GM12878 (cell line): ENCODE results near the gene PLCG1. TPM values are rescaled to one million over a fixed set of nuclear protein-coding genes. Genes with fewer than 3 reads are reported as not detected.
"Not testable (repeated sequence)": the region's sequence is repeated elsewhere in the genome, so short reads cannot be mapped to it uniquely, and the experiment has no call there.

ENCODE experiments used
- ATAC-seq: fragments of 200-7000 bp; cut with Tn5 transposase; 3 replicates; pipeline ENCODE4 v1.9.1; 2020; ENCODE audit warnings: mild to moderate bottlenecking, moderate library complexity
- BruUV-seq: library from RNA; stranded (reverse); fragments of 400-500 nt; replicated peaks from 2 replicates; lab custom pipeline; 2021; lab: Mats Ljungman, UMichigan
- CTCF ChIA-PET: fragments of 300-600 bp; sonication (Branson Sonifier 250); formaldehyde crosslinking; extraction: SDS; loops from one replicate; lab custom pipeline; 2021; ENCODE audit warnings: inconsistent platforms; lab: Yijun Ruan, JAX
- POLR2A ChIA-PET: fragments of 350-600 bp; formaldehyde crosslinking; extraction: SDS; loops from one replicate; lab custom pipeline; 2021; ENCODE audit warnings: inconsistent platforms; lab: Charles Lee
- RAD21 ChIA-PET: fragments of 300-600 bp; sonication (Branson Sonifier 250); formaldehyde crosslinking; loops from one replicate; lab custom pipeline; 2023; ENCODE audit warnings: antibody characterized with exemption; ENCODE audit not compliant: unreplicated experiment; lab: Charles Lee
- SMC1A ChIA-PET: fragments of 300-600 bp; sonication (Branson Sonifier 250); formaldehyde crosslinking; loops from one replicate; lab custom pipeline; 2023; ENCODE audit not compliant: unreplicated experiment, uncharacterized antibody; lab: Charles Lee
- DNase-seq: peaks from one replicate; pipeline ENCODE4 v3.0.0-alpha.2; 2011; ENCODE audit warnings: low read depth, low spot score
- FAIRE-seq: peaks from 3 replicates; lab custom pipeline; 2011; peaks lifted over from hg19 to GRCh38; lab: Jason Lieb, UNC
- H2AFZ ChIP-seq: 2 replicates; pipeline ENCODE4 v1.6.0; 2011; ENCODE audit warnings: low read depth, low read length, control low read depth; ENCODE audit not compliant: control insufficient read depth
- H3K27ac ChIP-seq: 2 replicates; pipeline ENCODE4 v1.5.1; 2011; ENCODE audit warnings: control low read depth; ENCODE audit not compliant: control insufficient read depth, insufficient read depth
- H3K27me3 ChIP-seq, 2 experiments: replicated peaks in 1 of 2; 2 replicates each; pipeline versions ENCODE4 v1.6.0 to v1.6.1; 2011; ENCODE audit warnings: low read length in 1 of 2; ENCODE audit not compliant: control insufficient read depth in 2 of 2, insufficient read depth in 2 of 2
- H3K36me3 ChIP-seq, 2 experiments: 2 replicates each; pipeline ENCODE4 v1.5.1; 2011; ENCODE audit warnings: low read length in 1 of 2; ENCODE audit not compliant: control insufficient read depth in 2 of 2, insufficient read depth in 2 of 2
- H3K4me1 ChIP-seq: 2 replicates; pipeline ENCODE4 v1.6.1; 2011; ENCODE audit warnings: mild to moderate bottlenecking, low read length, moderate library complexity, mixed read lengths; ENCODE audit not compliant: control insufficient read depth, insufficient read depth
- H3K4me2 ChIP-seq: 2 replicates; pipeline ENCODE4 v1.6.0; 2011; ENCODE audit warnings: control low read depth; ENCODE audit not compliant: control insufficient read depth, insufficient read depth
- H3K4me3 ChIP-seq: fragments of 200-600 bp; sonication (generic); 2 replicates; pipeline ENCODE4 v1.5.1; 2016
- H3K79me2 ChIP-seq: 2 replicates; pipeline ENCODE4 v1.6.0; 2011; ENCODE audit warnings: low read length; ENCODE audit not compliant: control insufficient read depth, insufficient read depth
- H3K9ac ChIP-seq: 2 replicates; pipeline ENCODE4 v1.8.0; 2011; ENCODE audit warnings: low read length, control low read depth, mixed read lengths; ENCODE audit not compliant: control insufficient read depth, insufficient read depth
- H3K9me3 ChIP-seq: replicated peaks from 3 replicates; pipeline ENCODE4 v1.5.1; 2011; ENCODE audit warnings: mild to moderate bottlenecking, low read length; ENCODE audit not compliant: control insufficient read depth, insufficient read depth
- H4K20me1 ChIP-seq: 2 replicates; pipeline ENCODE4 v1.6.0; 2011; ENCODE audit not compliant: control insufficient read depth, insufficient read depth
- GATAD2B ChIP-seq: fragments of 450-650 bp; conservative IDR thresholded peaks from 2 replicates; pipeline ENCODE4 v1.6.1; 2017; ENCODE audit warnings: low read depth, mild to moderate bottlenecking, moderate library complexity
- MTA2 ChIP-seq: fragments of 450-650 bp; IDR thresholded peaks from 2 replicates; pipeline ENCODE4 v1.6.1; 2016; ENCODE audit warnings: low read depth, mild to moderate bottlenecking, moderate library complexity
- NFIC ChIP-seq: IDR thresholded peaks from 2 replicates; pipeline ENCODE4 v1.6.1; 2012; ENCODE audit warnings: low read depth, mild to moderate bottlenecking, inconsistent platforms, low read length, moderate library complexity
- PAX5 ChIP-seq: IDR thresholded peaks from 2 replicates; pipeline ENCODE4 v1.6.1; 2011; ENCODE audit warnings: low read depth, low read length, borderline replicate concordance
- POLR2AphosphoS5 ChIP-seq: IDR thresholded peaks from 2 replicates; pipeline ENCODE4 v1.6.1; 2011; ENCODE audit warnings: mild to moderate bottlenecking, low read length, inconsistent platforms
- RAD51 ChIP-seq: fragments of 450-650 bp; IDR thresholded peaks from 2 replicates; pipeline ENCODE4 v1.6.1; 2016; ENCODE audit warnings: moderate library complexity, mild to moderate bottlenecking, inconsistent platforms
- SREBF2 ChIP-seq: IDR thresholded peaks from 2 replicates; pipeline ENCODE4 v1.6.1; 2012; ENCODE audit warnings: mild to moderate bottlenecking, low read length
- TAF1 ChIP-seq: IDR thresholded peaks from 2 replicates; pipeline ENCODE4 v1.6.1; 2011; ENCODE audit warnings: mild to moderate bottlenecking, low read depth, low read length, borderline replicate concordance
- WGBS: methylation state at CpG from one replicate; pipeline ENCODE4 v1.1.6; 2016; ENCODE audit warnings: low lambda C conversion rate; ENCODE audit not compliant: insufficient replicate concordance, insufficient coverage; ENCODE audit errors: missing lambda C conversion rate; 5-methylcytosine and 5-hydroxymethylcytosine counted together
- in situ Hi-C: fragments of 300-500 bp; cut with MboI; formaldehyde crosslinking; loops from 9 replicates; pipeline ENCODE4 v1.14.3; 2018; ENCODE audit warnings: mixed read lengths
- intact Hi-C: fragments of 100-400 bp; cut with micrococcal nuclease; formaldehyde crosslinking; loops from one replicate; pipeline ENCODE4 v1.14.2; 2022; ENCODE audit not compliant: unreplicated experiment
- polyA plus RNA-seq, 11 experiments: library from polyadenylated mRNA; depleted of rRNA in 4 of 11; unstranded in 6 of 11; stranded (reverse) in 5 of 11; fragments of >200 nt; fragmentation: Nextera tagmentation in 4 of 11; fragmentation: Illumina TruSeq in 1 of 11; extraction: Ambion mirVana in 4 of 11; extraction: Trizol in 1 of 11; gene quantifications; 1 replicate in 1 of 11; 2 replicates in 10 of 11; pipeline versions ENCODE4 v1.2.1 to v1.2.3, GENCODE V29; 2011 to 2016; ENCODE audit warnings: inconsistent platforms in 2 of 11, missing spikeins in 2 of 11, low read depth in 1 of 11
- total RNA-seq, 4 experiments: library from RNA; depleted of rRNA in 3 of 4; stranded (reverse); fragments of >200 nt in 3 of 4; fragmentation: Illumina TruSeq in 1 of 4; extraction: Trizol in 1 of 4; gene quantifications; 2 replicates each; pipeline versions ENCODE4 v1.2.1 to v1.2.3, GENCODE V29; 2013 to 2021
- TF ChIP-seq, protein P1 (sequence below), 3 experiments: IDR thresholded peaks in 2 of 3; conservative IDR thresholded peaks in 1 of 3; 2 replicates each; pipeline ENCODE4 v1.5.1; 2011; ENCODE audit warnings: low read depth in 3 of 3, low read length in 3 of 3, mild to moderate bottlenecking in 3 of 3, control low read depth in 2 of 3, moderate library complexity in 2 of 3, inconsistent platforms in 1 of 3, mixed read lengths in 1 of 3; ENCODE audit not compliant: control insufficient read depth in 2 of 3, insufficient read depth in 1 of 3; ENCODE audit errors: extremely low read depth in 1 of 3
- TF ChIP-seq, protein P2 (sequence below): IDR thresholded peaks from 2 replicates; pipeline ENCODE4 v1.6.1; 2011; ENCODE audit warnings: low read depth, low read length, improper control_type of control experiment, borderline replicate concordance
- TF ChIP-seq, protein P3 (sequence below): fragments of 450-650 bp; IDR thresholded peaks from 2 replicates; pipeline ENCODE4 v1.6.1; 2016; ENCODE audit warnings: mild to moderate bottlenecking

Gene PLCG1
- total and polyA plus RNA-seq, 10 of the 15 experiments (the other 5 are each of a cell fraction or from before 2014, with no cell fraction given), result 2.6 to 114 (median 45.3) TPM

DNA sequence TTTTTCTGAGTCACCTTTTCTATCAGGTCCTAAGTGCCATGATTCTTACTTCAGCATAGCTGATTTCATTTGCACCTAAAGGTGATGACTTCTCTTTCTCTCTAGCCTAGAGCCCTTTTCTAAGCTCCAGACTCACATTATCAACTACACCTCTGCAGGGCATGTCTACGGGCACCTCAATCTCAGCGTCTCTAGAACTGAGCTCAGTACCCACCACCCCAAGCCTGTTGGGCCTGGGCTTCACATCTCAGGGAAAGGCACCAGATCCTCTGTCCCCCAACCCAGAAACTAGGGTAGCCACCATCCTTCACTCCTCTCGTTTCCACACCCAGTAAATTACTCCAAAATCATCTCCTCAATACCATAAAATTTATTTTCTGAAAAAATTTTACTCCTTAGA is 10.6 kb upstream of the PLCG1 start:
- peaks cover 3% of the 10 kb centered on the region; the same call in 1 of the 2 replicates for H3K4me1 ChIP-seq
- WGBS, result 97% methylated on average over 3 of the region's 3 CpGs
- DNase-seq (no peak), FAIRE-seq (no peak), ATAC-seq (no peak)
- no peaks in the 10 kb centered on the region for H3K27me3 ChIP-seq
- no peak overlapping the region for H3K27ac ChIP-seq
- in situ Hi-C loops (no loop called here), intact Hi-C loops (no loop called here)
- ChIA-PET CTCF (interaction anchor here (0.5 to 1.5 kb wide), 3 partner anchors 41 to 330 kb away, joined by 3 to 6 read pairs (median 5); no protein-coding TSS in a partner anchor), SMC1A (no interaction called here), RAD21 (no interaction called here), POLR2A (interaction anchor here (1.1 kb wide), 1 partner anchor 9 kb away, joined by 3 read pairs; no protein-coding TSS in a partner anchor)
- no peak overlapping the region for H3K9ac ChIP-seq
- no peaks in the 10 kb centered on the region for H4K20me1 ChIP-seq
- peaks cover 17 to 27% of the 10 kb centered on the region in 2 experiments for H3K36me3 ChIP-seq
- H3K4me2 ChIP-seq, result no peak overlapping the region
- H2AFZ ChIP-seq, result no peak overlapping the region
- no TSS peak for BruUV-seq
- no peak overlapping the region for H3K4me3 ChIP-seq
- H3K9me3 ChIP-seq, result no peaks in the 10 kb centered on the region
- no peaks in the 10 kb centered on the region for H3K79me2 ChIP-seq
- TF ChIP-seq, protein P1, sequence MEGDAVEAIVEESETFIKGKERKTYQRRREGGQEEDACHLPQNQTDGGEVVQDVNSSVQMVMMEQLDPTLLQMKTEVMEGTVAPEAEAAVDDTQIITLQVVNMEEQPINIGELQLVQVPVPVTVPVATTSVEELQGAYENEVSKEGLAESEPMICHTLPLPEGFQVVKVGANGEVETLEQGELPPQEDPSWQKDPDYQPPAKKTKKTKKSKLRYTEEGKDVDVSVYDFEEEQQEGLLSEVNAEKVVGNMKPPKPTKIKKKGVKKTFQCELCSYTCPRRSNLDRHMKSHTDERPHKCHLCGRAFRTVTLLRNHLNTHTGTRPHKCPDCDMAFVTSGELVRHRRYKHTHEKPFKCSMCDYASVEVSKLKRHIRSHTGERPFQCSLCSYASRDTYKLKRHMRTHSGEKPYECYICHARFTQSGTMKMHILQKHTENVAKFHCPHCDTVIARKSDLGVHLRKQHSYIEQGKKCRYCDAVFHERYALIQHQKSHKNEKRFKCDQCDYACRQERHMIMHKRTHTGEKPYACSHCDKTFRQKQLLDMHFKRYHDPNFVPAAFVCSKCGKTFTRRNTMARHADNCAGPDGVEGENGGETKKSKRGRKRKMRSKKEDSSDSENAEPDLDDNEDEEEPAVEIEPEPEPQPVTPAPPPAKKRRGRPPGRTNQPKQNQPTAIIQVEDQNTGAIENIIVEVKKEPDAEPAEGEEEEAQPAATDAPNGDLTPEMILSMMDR (IDR thresholded peaks at IDR 0.05 in 2 of 3, conservative IDR thresholded peaks at IDR 0.05 in 1 of 3; ENCODE audit: control insufficient read depth in 2 of 3, extremely low read depth in 1 of 3, insufficient read depth in 1 of 3, low read depth in 3 of 3, low read length in 3 of 3), result no peak
- no peak for TF ChIP-seq GATAD2B
- TF ChIP-seq SREBF2, result no peak
- TF ChIP-seq, protein P2, sequence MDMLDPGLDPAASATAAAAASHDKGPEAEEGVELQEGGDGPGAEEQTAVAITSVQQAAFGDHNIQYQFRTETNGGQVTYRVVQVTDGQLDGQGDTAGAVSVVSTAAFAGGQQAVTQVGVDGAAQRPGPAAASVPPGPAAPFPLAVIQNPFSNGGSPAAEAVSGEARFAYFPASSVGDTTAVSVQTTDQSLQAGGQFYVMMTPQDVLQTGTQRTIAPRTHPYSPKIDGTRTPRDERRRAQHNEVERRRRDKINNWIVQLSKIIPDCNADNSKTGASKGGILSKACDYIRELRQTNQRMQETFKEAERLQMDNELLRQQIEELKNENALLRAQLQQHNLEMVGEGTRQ, result no peak
- TF ChIP-seq PAX5, result no peak
- no peak for TF ChIP-seq MTA2
- no peak for TF ChIP-seq NFIC
- TF ChIP-seq TAF1, result no peak
- no peak for TF ChIP-seq RAD51
- TF ChIP-seq POLR2AphosphoS5, result no peak
- TF ChIP-seq, protein P3, sequence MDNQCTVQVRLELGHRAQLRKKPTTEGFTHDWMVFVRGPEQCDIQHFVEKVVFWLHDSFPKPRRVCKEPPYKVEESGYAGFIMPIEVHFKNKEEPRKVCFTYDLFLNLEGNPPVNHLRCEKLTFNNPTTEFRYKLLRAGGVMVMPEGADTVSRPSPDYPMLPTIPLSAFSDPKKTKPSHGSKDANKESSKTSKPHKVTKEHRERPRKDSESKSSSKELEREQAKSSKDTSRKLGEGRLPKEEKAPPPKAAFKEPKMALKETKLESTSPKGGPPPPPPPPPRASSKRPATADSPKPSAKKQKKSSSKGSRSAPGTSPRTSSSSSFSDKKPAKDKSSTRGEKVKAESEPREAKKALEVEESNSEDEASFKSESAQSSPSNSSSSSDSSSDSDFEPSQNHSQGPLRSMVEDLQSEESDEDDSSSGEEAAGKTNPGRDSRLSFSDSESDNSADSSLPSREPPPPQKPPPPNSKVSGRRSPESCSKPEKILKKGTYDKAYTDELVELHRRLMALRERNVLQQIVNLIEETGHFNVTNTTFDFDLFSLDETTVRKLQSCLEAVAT, result no peak

DNA sequence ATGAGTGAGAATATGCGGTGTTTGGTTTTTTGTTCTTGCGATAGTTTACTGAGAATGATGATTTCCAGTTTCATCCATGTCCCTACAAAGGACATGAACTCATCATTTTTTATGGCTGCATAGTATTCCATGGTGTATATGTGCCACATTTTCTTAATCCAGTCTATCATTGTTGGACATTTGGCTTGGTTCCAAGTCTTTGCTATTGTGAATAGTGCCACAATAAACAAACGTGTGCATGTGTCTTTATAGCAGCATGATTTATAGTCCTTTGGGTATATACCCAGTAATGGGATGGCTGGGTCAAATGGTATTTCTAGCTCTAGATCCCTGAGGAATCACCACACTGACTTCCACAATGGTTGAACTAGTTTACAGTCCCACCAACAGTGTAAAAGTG is 9.0 kb upstream of the PLCG1 start:
- FAIRE-seq, BruUV-seq, intact Hi-C loops, SMC1A ChIA-PET, H3K27ac ChIP-seq, in situ Hi-C loops, DNase-seq, H3K79me2 ChIP-seq, H3K9me3 ChIP-seq, ATAC-seq, POLR2A ChIA-PET, H3K9ac ChIP-seq, H2AFZ ChIP-seq, RAD21 ChIA-PET, H3K4me3 ChIP-seq, H4K20me1 ChIP-seq, H3K27me3 ChIP-seq, H3K4me2 ChIP-seq: not testable (repeated sequence)
- WGBS, result 100% methylated on average over 1 of the region's 3 CpGs
- Histone ChIP-seq H3K4me1 (peaks cover 12% of the 10 kb centered on the region), H3K36me3 (peaks cover 11 to 19% of the 10 kb centered on the region in 2 experiments)
- CTCF ChIA-PET, result interaction anchor here (1.1 to 1.5 kb wide), 3 partner anchors 16 to 137 kb away, joined by 3 to 6 read pairs (median 3); no protein-coding TSS in a partner anchor
